Ovary (tissue), 9 donors: ENCODE results near the gene ARNT2. TPM values are rescaled to one million over a fixed set of nuclear protein-coding genes. Genes with fewer than 3 reads are reported as not detected.

Experiments
- DNase-seq, 5 donors: peaks; one replicate each; pipeline ENCODE4 v3.0.0-alpha.2; 2019 to 2020
- H3K27ac ChIP-seq, 2 donors: fragments of 200-600 bp; one replicate each; pipeline versions ENCODE4 v1.5.1 to v1.8.0; 2019 to 2022
- H3K27me3 ChIP-seq: fragments of 200-600 bp; one replicate; pipeline ENCODE4 v1.8.0; 2022
- H3K36me3 ChIP-seq: fragments of 200-600 bp; sonication (generic); one replicate; pipeline ENCODE4 v1.5.1; 2019
- H3K4me1 ChIP-seq: one replicate; pipeline ENCODE4 v1.8.1; 2013; ENCODE audit warnings: mild to moderate bottlenecking, moderate library complexity; ENCODE audit not compliant: insufficient read depth
- H3K4me3 ChIP-seq: fragments of 200-600 bp; sonication (generic); one replicate; pipeline ENCODE4 v1.5.1; 2017
- H3K9me3 ChIP-seq, 2 donors: fragments of 200-600 bp in 1 of 2; sonication (generic) in 1 of 2; one replicate each; pipeline versions ENCODE4 v1.5.1 to v1.8.1; 2013 to 2019; ENCODE audit warnings: mild to moderate bottlenecking in 1 of 2, moderate library complexity in 1 of 2
- CTCF ChIP-seq, 3 donors: fragments of 450-650 bp in 2 of 3; fragments of 200-600 bp in 1 of 3; IDR thresholded peaks; one replicate each; pipeline versions ENCODE4 v1.5.1 to v1.8.0; 2016 to 2022; ENCODE audit warnings: antibody characterized with exemption in 3 of 3, mild to moderate bottlenecking in 1 of 3
- EP300 ChIP-seq: sonication (generic); formaldehyde crosslinking; IDR thresholded peaks from one replicate; pipeline ENCODE4 v1.6.1; 2017; ENCODE audit warnings: antibody characterized with exemption
- POLR2A ChIP-seq: fragments of 450-650 bp; IDR thresholded peaks from one replicate; pipeline ENCODE4 v1.6.1; 2017; ENCODE audit warnings: antibody characterized with exemption, mild to moderate bottlenecking, moderate library complexity
- WGBS, 3 donors: extraction: QIAGEN DNeasy Blood & Tissue Kit in 1 of 3; methylation state at CpG; one replicate each; pipeline versions ENCODE4 v1.1.5 to v1.1.7; 2013 to 2017; 5-methylcytosine and 5-hydroxymethylcytosine counted together
- intact Hi-C, 4 donors: fragments of 100-400 bp; cut with DNase I; formaldehyde crosslinking; loops; one replicate each; pipeline versions ENCODE4 v1.11.0 to v1.15.1; 2022 to 2023
- polyA plus RNA-seq, 2 donors: library from polyadenylated mRNA; stranded (reverse); fragments of 200-250 nt in 1 of 2; fragments of 350-450 nt in 1 of 2; fragmentation: Illumina TruSeq in 1 of 2; extraction: RNeasy Lipid Tissue Mini Kit (QIAGEN cat#74804) in 1 of 2; gene quantifications; one replicate each; pipeline ENCODE4 v1.2.3, GENCODE V29; 2013 to 2014
- total RNA-seq, 7 donors: library from RNA; depleted of rRNA in 2 of 7; stranded (reverse); fragments of >200 nt in 2 of 7; fragmentation: NEBNext Ultra II Directional in 3 of 7; extraction: Animal tissue kit (Norgen Biotek cat#: 25700) in 3 of 7; gene quantifications; one replicate each; pipeline versions ENCODE4 v1.1.0 to v1.2.4, GENCODE V29; 2016 to 2023
- donor health status: DM: no; HTN: no; CAD: no; lungs with moderate emphysema.
- donor health status: DM: no; HTN: no; CAD: no.
- donor health status: Bipolar disorder and iron deficiency.
- donor health status: DM: yes; HTN: yes; CAD: no.
- donor health status: DM: no; HTN: no; CAD: no.
- donor health status: DM: yes; HTN: yes; CAD: no.

Gene ARNT2
- total and polyA plus RNA-seq, 9 donors: 11.0 to 20.5 (median 16.2) TPM

GRCh38 chr15:80489030-80489594, 84.9 kb downstream of the ARNT2 start:
- Histone ChIP-seq H3K4me1 (peaks cover 23% of the 10 kb centered on the region), H3K36me3 (no peaks in the 10 kb centered on the region), H3K27me3 (no peaks in the 10 kb centered on the region), H3K9me3 (no peaks in the 10 kb centered on the region), H3K27ac (peak overlapping the region; percentile 29 to 63), H3K4me3 (no peak overlapping the region)
- DNase-seq: no peak
- intact Hi-C loops: no loop called here
- 10 to 17% (median 14%) methylated on average over 7 of the region's 7 CpGs for WGBS, 3 donors
- TF ChIP-seq CTCF (IDR thresholded peaks at IDR 0.05) (no peak), EP300 (no peak), POLR2A (no peak)

GRCh38 chr15:80490431-80490990, 86.3 kb downstream of the ARNT2 start:
- no peak for DNase-seq
- Histone ChIP-seq H3K27ac (no peak overlapping the region), H3K36me3 (no peaks in the 10 kb centered on the region), H3K4me3 (no peak overlapping the region), H3K27me3 (no peaks in the 10 kb centered on the region), H3K4me1 (peaks cover 20% of the 10 kb centered on the region), H3K9me3 (no peaks in the 10 kb centered on the region)
- TF ChIP-seq CTCF (IDR thresholded peaks at IDR 0.05) (no peak), POLR2A (no peak), EP300 (no peak)
- 95 to 99% (median 98%) methylated on average over 9 of the region's 9 CpGs for WGBS, 3 donors
- intact Hi-C loops: no loop called here

GRCh38 chr15:80491163-80491847, 87.1 kb downstream of the ARNT2 start:
- Histone ChIP-seq H3K36me3 (no peaks in the 10 kb centered on the region), H3K9me3 (no peaks in the 10 kb centered on the region), H3K4me3 (no peak overlapping the region), H3K27ac (no peak overlapping the region), H3K27me3 (no peaks in the 10 kb centered on the region), H3K4me1 (peaks cover 17% of the 10 kb centered on the region)
- intact Hi-C loops: no loop called here
- DNase-seq: no peak
- TF ChIP-seq POLR2A: no peak
- TF ChIP-seq CTCF (IDR thresholded peaks at IDR 0.05): no peak
- TF ChIP-seq EP300: no peak
- WGBS, 3 donors: 93 to 95% (median 95%) methylated on average over 7 of the region's 7 CpGs

GRCh38 chr15:80492409-80492808, 88.2 kb downstream of the ARNT2 start:
- Histone ChIP-seq H3K36me3 (no peaks in the 10 kb centered on the region), H3K27me3 (no peaks in the 10 kb centered on the region), H3K27ac (no peak overlapping the region), H3K4me3 (no peak overlapping the region), H3K9me3 (no peaks in the 10 kb centered on the region), H3K4me1 (peaks cover 12% of the 10 kb centered on the region)
- whole genome bisulfite sequencing, 3 donors: 90 to 95% (median 95%) methylated on average over 2 of the region's 2 CpGs
- intact Hi-C loops: no loop called here
- TF ChIP-seq POLR2A (no peak), CTCF (IDR thresholded peaks at IDR 0.05) (no peak), EP300 (no peak)
- DNase-seq: no peak
